Thyroid gland (tissue), 4 donors: Measurements from ENCODE around the gene ARL14EP.

Experiments
- POLR2A ChIP-seq, 2 donors: fragments of 450-650 bp; IDR thresholded peaks; one replicate each; pipeline ENCODE4 v1.6.1; 2017; ENCODE audit warnings: antibody characterized with exemption in 2 of 2, mild to moderate bottlenecking in 2 of 2, moderate library complexity in 1 of 2
- TF ChIP-seq, protein P1 (sequence below), 6 experiments: fragments of 200-600 bp in 3 of 6; fragments of 450-650 bp in 3 of 6; sonication (generic) in 3 of 6; IDR thresholded peaks; one replicate each; pipeline ENCODE4 v1.5.1; 2016 to 2019; ENCODE audit warnings: antibody characterized with exemption in 6 of 6, mild to moderate bottlenecking in 2 of 6, inconsistent platforms in 1 of 6, moderate library complexity in 1 of 6

DNA sequence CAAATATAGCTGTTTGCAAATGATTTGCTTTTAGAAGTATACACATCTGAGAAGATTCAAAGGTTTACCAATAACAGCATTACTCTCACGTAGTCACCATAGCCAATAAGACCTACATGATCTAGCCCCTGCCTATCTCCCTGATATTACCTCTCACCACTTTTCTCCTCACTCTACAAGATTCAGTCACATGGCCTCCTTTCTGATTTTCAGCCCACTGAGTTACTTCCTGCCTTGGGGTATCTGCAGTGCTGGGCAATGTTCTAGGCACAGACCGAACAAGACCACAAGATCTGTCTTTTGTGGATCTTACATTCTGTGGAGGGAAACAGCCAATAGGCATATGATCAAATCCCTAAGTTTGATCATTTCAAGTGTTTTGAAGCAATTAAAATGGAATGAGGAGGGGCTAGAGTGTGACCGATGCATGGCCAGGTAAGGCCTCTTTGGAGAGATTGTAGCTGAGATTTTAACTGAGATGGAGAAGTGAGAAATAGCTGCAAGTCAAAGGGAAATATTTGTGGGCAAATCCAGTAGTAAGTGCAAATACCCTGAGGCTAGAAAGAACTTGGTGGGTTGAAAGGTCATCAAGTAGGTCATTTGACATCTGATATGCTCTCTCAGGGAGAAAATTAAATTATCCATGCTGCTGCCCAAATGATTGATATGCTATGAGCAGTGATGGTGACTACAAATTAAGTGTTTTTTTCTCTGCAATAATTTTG lies 43.1 kb downstream of the ARL14EP start:
- no peak for TF ChIP-seq POLR2A (IDR thresholded peaks at IDR 0.05)
- TF ChIP-seq, protein P1, sequence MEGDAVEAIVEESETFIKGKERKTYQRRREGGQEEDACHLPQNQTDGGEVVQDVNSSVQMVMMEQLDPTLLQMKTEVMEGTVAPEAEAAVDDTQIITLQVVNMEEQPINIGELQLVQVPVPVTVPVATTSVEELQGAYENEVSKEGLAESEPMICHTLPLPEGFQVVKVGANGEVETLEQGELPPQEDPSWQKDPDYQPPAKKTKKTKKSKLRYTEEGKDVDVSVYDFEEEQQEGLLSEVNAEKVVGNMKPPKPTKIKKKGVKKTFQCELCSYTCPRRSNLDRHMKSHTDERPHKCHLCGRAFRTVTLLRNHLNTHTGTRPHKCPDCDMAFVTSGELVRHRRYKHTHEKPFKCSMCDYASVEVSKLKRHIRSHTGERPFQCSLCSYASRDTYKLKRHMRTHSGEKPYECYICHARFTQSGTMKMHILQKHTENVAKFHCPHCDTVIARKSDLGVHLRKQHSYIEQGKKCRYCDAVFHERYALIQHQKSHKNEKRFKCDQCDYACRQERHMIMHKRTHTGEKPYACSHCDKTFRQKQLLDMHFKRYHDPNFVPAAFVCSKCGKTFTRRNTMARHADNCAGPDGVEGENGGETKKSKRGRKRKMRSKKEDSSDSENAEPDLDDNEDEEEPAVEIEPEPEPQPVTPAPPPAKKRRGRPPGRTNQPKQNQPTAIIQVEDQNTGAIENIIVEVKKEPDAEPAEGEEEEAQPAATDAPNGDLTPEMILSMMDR (IDR thresholded peaks at IDR 0.05), result no peak
